ENCODE results near the gene ICA1L. TPM values are rescaled to one million over a fixed set of nuclear protein-coding genes. Genes with fewer than 3 reads are reported as not detected.
"Not testable (repeated sequence)": the region's sequence is repeated elsewhere in the genome, so short reads cannot be mapped to it uniquely, and the experiment has no call there.

Gene ICA1L
- total RNA-seq, 1 experiment from 2014 or later: 0.88 TPM

- DNase-seq (ENCODE audit: low read depth): no peak
Measured at GRCh38 chr2:202847693-202848524, 23.7 kb downstream of the ICA1L start.

- DNase-seq (ENCODE audit: low read depth): no peak
Measured at GRCh38 chr2:202844656-202845055, 26.9 kb downstream of the ICA1L start.

GRCh38 chr2:202842690-202843089, 28.9 kb downstream of the ICA1L start:
- no peak for DNase-seq (ENCODE audit: low read depth)

GRCh38 chr2:202841090-202841867, 30.3 kb downstream of the ICA1L start:
- DNase-seq (ENCODE audit: low read depth): no peak

- peak; percentile 83 for DNase-seq (ENCODE audit: low read depth)
Measured at GRCh38 chr2:202831242-202832220, 40.0 kb downstream of the ICA1L start.

GRCh38 chr2:202824901-202825300, 46.7 kb downstream of the ICA1L start:
- no peak for DNase-seq (ENCODE audit: low read depth)

GRCh38 chr2:202822411-202822810, 49.2 kb downstream of the ICA1L start:
- no peak for DNase-seq (ENCODE audit: low read depth)

GRCh38 chr2:202821206-202822160, 50.1 kb downstream of the ICA1L start:
- DNase-seq (ENCODE audit: low read depth): no peak

GRCh38 chr2:202818321-202818720, 53.2 kb downstream of the ICA1L start:
- DNase-seq (ENCODE audit: low read depth): no peak

GRCh38 chr2:202817771-202818170, 53.8 kb downstream of the ICA1L start:
- DNase-seq (ENCODE audit: low read depth): no peak

GRCh38 chr2:202815548-202816360, 55.8 kb downstream of the ICA1L start:
- DNase-seq (ENCODE audit: low read depth): no peak

GRCh38 chr2:202814226-202814625, 57.3 kb downstream of the ICA1L start:
- DNase-seq (ENCODE audit: low read depth): no peak

- DNase-seq (ENCODE audit: low read depth): no peak
Measured at GRCh38 chr2:202813387-202813786, 58.2 kb downstream of the ICA1L start.

- no peak for DNase-seq (ENCODE audit: low read depth)
Measured at GRCh38 chr2:202808754-202809153, 62.8 kb downstream of the ICA1L start.

- peak; percentile 86 for DNase-seq (ENCODE audit: low read depth)
Measured at GRCh38 chr2:202807431-202808138, 64.0 kb downstream of the ICA1L start.

- DNase-seq (ENCODE audit: low read depth): not testable (repeated sequence)
Measured at GRCh38 chr2:202805911-202806310, 65.7 kb downstream of the ICA1L start.

GRCh38 chr2:202797944-202798343, 73.6 kb downstream of the ICA1L start:
- DNase-seq (ENCODE audit: low read depth): no peak

GRCh38 chr2:202790676-202791075, 80.9 kb downstream of the ICA1L start:
- peak; percentile 19 for DNase-seq (ENCODE audit: low read depth)

- no peak for DNase-seq (ENCODE audit: low read depth)
Measured at GRCh38 chr2:202786842-202787241, 84.7 kb downstream of the ICA1L start.
